Measurements from ENCODE around the gene COPS9. TPM values are rescaled to one million over a fixed set of nuclear protein-coding genes. Genes with fewer than 3 reads are reported as not detected.

The COPS9 gene
- 127 and 132 TPM in 2 replicates for total RNA-seq

DNA sequence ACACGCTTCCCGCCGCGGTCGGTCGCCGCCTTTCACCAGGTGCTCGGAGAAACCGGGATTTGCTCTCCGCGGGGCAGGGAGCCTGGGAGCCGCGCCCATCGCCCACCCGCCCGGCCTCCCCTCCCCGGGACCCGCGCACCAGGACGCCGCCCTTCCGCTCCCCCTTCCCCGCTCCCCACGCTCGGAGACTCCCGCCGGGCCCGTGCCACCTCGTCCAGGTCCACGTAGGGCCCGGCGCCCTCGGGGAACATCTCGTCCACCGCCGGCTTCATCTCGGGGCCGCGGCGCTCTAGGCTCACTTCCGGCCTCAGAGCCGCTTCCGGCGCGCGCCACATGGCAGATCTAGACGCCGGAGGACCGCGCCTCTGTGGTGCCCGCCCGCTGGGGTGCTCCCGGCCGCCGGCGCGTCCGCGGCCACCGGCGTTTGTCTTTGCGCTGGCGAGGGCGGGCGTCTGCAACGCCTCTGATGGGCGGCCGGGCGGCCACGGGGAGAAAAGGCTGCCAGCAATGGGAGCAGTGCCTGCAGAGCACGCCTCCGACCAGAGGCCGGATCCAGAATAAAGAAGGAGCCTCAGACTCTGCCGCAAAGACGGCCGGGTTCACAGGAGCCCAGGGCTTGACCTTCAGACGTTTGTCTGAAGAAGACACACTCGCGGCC lies at the start of gene COPS9:
TSS of gene COPS9 (minus strand) at position 293 of the 658 bp plus-strand sequence. CDS start at position 272, 21 bp downstream.
- Mint-ChIP-seq H3K4me3 (peak within 1 kb of the TSS; percentile 92), H3K27me3 (ENCODE audit: insufficient read depth) (peaks cover 6% of the 10 kb centered on the region), H3K4me1 (ENCODE audit: low read depth) (peaks cover 25% of the 10 kb centered on the region), H3K27ac (peak within 1 kb of the TSS; percentile 84), H3K9me3 (no peaks in the 10 kb centered on the region), H3K36me3 (ENCODE audit: low read depth) (peaks cover 14% of the 10 kb centered on the region)
- intact Hi-C loops (cut with micrococcal nuclease), result loop anchor here (1.0 to 10.0 kb wide), 8 partner anchors 15 to 871 kb away; partner anchors contain the start of genes DUSP28, GPC1, HDAC4 and NDUFA10
- DNase-seq (ENCODE audit: low spot score), result peak; percentile 85

DNA sequence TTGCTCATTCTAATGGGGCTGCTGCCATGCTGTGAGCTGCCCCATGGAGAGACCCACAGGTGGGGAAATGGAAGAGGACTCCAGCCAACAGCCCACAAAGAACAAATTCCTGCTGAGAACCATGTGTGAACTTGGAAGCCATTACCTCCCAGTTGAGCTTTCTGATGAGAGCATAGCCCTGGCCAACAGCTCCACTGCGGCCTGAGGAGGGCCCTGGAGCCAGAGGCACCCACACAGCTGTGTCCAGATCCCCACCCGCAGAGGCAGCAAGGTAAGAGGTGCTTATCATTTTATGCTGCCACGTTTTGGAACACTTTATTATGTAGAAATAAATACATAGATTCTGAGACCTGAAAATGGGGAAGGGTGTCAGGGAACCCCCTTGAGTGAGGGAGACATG lies 48.6 kb upstream of the COPS9 start:
- H3K36me3 Mint-ChIP-seq (ENCODE audit: low read depth), result no peaks in the 10 kb centered on the region
- H3K9me3 Mint-ChIP-seq, result no peaks in the 10 kb centered on the region
- H3K4me1 Mint-ChIP-seq (ENCODE audit: low read depth), result no peaks in the 10 kb centered on the region
- intact Hi-C loops (cut with micrococcal nuclease), result no loop called here
- no peak overlapping the region for H3K4me3 Mint-ChIP-seq
- H3K27me3 Mint-ChIP-seq (ENCODE audit: insufficient read depth), result peaks cover 2% of the 10 kb centered on the region
- DNase-seq (ENCODE audit: low spot score), result no peak
- no peak overlapping the region for H3K27ac Mint-ChIP-seq

DNA sequence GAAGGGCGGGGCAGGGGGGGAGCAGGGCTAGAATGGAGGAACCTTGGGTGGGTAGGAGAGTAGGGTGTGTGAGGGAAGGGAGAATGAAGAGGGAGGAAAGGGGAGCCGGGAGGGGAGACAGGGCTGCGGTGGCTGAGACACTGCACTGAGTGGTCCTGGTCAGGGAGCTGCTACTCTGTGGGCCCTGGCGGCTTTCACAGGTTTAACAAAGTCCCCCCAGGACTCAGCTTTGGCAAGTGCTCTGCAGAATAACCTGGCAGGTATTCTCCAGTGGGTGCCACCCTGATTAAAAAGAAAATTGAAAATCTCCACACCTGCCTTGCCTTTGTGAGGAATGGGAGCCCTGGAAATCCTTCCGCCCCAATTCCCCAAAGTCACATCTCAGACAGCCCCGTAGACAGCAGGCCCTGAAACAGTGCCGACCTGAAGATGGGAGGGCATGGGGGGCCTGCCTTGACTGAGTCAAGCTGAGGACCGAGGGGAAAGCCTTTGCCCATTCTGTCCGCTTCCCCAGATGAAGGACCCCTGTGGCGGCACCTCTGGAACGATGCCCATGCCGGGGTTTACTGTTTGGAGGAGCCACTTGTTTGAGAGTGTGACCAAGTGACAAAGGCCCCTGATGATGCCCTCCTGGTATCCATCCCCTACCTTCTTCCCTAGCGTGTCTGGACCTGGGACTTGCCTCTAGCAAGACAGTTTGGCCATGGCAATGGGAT lies 47.9 kb upstream of the COPS9 start:
- H3K27ac Mint-ChIP-seq, result no peak overlapping the region
- no peak for DNase-seq (ENCODE audit: low spot score)
- no peaks in the 10 kb centered on the region for H3K36me3 Mint-ChIP-seq (ENCODE audit: low read depth)
- H3K4me1 Mint-ChIP-seq (ENCODE audit: low read depth), result no peaks in the 10 kb centered on the region
- no peaks in the 10 kb centered on the region for H3K9me3 Mint-ChIP-seq
- intact Hi-C loops (cut with micrococcal nuclease), result no loop called here
- H3K27me3 Mint-ChIP-seq (ENCODE audit: insufficient read depth), result peaks cover 2% of the 10 kb centered on the region
- H3K4me3 Mint-ChIP-seq, result no peak overlapping the region

DNA sequence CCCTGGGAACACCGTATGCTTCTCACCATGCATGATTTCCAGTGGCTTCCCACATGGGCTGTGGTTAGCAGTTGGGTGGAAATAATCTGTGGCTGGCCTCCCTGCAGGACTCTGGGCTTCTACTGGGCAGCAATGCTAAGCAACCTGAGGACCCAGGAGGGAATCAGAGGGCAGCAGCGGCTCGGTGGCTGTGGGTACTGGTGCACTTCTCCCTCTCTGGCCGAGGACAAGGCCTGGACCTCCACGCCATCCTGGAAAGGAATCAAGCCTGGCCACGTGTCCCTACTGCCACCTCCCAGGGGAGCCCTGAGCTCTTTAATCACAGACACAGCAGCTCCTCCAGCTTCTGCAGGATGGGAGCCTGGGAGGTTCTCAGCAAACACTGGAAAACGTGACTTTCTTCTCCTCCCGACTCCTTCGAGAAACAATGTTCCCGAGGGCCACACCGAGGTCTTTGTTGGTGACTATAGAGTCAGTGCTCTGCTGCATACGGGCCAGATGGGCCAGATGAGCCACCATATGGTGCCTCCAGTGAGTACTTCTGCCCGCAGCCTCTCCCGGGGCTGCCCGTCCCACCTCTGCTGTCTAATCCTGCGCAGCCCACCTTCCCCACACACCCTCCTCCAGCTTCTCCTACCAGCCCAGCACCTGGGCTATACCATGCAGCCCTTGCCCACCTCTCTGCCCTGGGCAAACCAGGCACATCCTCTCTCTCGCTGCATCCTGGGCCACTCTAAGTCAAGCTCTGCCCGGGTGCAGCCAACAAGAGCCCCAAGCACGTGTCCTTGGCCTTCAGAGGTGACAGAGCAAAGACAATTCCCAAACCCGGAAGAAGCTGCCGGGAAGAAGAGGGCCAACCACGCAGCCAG lies 47.1 kb upstream of the COPS9 start:
- Mint-ChIP-seq H3K27ac (no peak overlapping the region), H3K4me3 (no peak overlapping the region), H3K27me3 (ENCODE audit: insufficient read depth) (peaks cover 2% of the 10 kb centered on the region), H3K9me3 (no peaks in the 10 kb centered on the region), H3K36me3 (ENCODE audit: low read depth) (no peaks in the 10 kb centered on the region), H3K4me1 (ENCODE audit: low read depth) (no peaks in the 10 kb centered on the region)
- intact Hi-C loops (cut with micrococcal nuclease), result no loop called here
- DNase-seq (ENCODE audit: low spot score), result no peak

DNA sequence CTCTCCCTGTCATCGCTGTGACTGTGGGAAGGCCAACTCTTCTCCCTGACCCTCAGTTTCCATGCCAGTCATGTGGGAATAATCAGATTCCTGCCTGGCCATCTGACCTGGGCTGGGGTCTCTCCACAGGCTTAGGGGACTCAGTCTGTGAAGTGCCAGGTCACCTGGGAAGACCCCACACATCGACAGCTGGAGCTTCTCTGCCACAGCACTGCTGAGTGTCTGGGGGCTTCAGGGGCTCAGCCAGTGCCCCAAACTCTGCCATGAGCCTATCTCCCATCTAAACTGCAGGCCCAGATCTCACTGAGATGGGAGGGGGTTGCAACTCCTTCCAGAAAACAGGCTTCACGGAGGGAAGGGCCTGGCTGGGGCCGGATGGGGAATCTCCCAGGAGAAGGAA lies 46.4 kb upstream of the COPS9 start:
- Mint-ChIP-seq H3K36me3 (ENCODE audit: low read depth) (no peaks in the 10 kb centered on the region), H3K9me3 (no peaks in the 10 kb centered on the region), H3K4me3 (no peak overlapping the region), H3K4me1 (ENCODE audit: low read depth) (no peaks in the 10 kb centered on the region), H3K27me3 (ENCODE audit: insufficient read depth) (peaks cover 2% of the 10 kb centered on the region), H3K27ac (no peak overlapping the region)
- intact Hi-C loops (cut with micrococcal nuclease), result no loop called here
- no peak for DNase-seq (ENCODE audit: low spot score)

DNA sequence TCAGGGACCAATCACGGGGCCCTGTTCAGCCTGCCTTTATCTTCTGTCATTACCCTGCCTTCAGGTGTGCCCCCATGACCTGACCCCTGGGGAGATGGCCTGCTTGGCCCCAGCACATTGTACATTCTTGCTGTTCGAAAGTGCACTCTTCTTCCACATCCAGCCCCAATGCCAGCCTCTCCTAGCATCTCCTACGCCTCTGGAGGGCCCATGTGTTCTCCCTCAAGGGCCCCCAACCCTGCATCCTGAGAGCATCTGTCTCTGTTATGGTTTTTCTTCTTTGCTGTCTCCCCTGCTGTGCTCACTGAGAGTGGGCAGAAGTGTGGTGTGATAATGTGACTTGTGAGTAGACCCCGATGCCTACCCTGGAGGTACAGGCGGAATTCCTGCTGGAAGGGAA lies 45.9 kb upstream of the COPS9 start:
- no peak overlapping the region for H3K4me3 Mint-ChIP-seq
- no peak overlapping the region for H3K27ac Mint-ChIP-seq
- no peak for DNase-seq (ENCODE audit: low spot score)
- peaks cover 2% of the 10 kb centered on the region for H3K27me3 Mint-ChIP-seq (ENCODE audit: insufficient read depth)
- no peaks in the 10 kb centered on the region for H3K9me3 Mint-ChIP-seq
- no peaks in the 10 kb centered on the region for H3K4me1 Mint-ChIP-seq (ENCODE audit: low read depth)
- H3K36me3 Mint-ChIP-seq (ENCODE audit: low read depth), result no peaks in the 10 kb centered on the region
- intact Hi-C loops (cut with micrococcal nuclease), result no loop called here

DNA sequence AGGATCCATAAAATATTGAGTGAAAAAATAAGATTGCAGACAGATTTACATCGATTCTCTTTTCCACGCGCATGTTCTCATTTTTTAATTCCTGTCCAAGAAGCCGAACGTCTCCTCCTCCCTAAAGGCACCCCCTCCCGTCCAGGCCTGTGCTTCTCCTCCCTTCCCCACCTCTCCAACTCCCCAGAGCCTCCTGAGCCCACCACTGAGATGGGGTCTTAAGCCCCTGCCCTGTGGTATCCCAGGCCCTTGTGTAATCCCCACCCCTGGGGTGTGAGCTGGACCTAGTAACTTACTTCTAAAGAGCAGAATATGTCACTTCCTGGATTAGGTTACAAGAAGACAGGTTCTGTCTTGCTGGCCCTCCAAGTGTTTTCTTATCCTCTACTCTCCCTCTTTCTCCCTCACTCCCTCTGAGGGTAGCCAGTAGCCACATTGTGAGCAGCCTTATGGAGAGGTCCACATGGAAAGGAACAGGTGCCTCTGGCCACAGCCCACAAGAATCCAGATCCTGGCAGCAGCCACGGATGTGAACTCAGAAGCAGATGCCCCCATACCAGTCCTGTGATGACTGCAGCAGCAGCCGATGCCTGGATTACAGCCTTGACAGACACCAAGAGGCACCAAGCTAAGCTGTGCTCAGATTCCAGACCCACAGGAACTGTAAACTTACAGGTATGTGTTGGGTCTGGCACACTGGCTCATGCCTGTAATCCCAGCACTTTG lies 44.0 kb upstream of the COPS9 start:
- Mint-ChIP-seq H3K27ac (no peak overlapping the region), H3K4me1 (ENCODE audit: low read depth) (no peaks in the 10 kb centered on the region), H3K9me3 (no peaks in the 10 kb centered on the region), H3K27me3 (ENCODE audit: insufficient read depth) (peaks cover 8% of the 10 kb centered on the region), H3K36me3 (ENCODE audit: low read depth) (no peaks in the 10 kb centered on the region), H3K4me3 (no peak overlapping the region)
- no peak for DNase-seq (ENCODE audit: low spot score)
- intact Hi-C loops (cut with micrococcal nuclease), result no loop called here

DNA sequence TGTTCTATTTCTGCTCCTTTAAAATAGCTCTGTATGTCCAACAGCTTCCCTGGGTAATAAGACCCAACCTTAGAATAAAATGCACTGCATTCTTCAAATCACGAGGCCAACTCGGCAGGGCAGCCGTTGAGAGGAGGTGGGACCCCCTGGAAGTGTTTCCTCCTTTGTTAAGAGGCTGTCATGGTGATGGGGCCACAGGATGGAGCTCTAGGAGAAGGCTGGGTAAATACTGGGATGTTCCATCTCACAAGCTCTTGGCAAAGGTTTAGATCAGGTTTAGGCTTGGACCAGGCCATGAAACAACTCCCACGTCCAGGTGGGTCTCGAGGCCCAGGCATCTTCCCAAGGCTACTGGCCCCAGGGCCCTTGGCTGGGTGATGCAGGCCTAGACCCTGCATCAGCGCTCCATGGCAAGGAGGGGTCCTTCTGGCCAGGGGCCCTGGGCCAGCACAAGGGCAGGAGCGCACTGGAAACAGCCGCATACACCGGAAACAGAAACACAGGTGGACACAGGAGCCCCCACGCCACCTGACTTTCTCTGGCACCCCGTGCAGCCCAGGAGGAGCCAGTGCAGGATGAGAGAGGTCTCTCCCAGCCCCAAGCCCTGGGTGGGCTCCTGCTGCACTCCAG lies 43.2 kb upstream of the COPS9 start:
- DNase-seq (ENCODE audit: low spot score), result no peak
- no peaks in the 10 kb centered on the region for H3K36me3 Mint-ChIP-seq (ENCODE audit: low read depth)
- H3K27ac Mint-ChIP-seq, result no peak overlapping the region

DNA sequence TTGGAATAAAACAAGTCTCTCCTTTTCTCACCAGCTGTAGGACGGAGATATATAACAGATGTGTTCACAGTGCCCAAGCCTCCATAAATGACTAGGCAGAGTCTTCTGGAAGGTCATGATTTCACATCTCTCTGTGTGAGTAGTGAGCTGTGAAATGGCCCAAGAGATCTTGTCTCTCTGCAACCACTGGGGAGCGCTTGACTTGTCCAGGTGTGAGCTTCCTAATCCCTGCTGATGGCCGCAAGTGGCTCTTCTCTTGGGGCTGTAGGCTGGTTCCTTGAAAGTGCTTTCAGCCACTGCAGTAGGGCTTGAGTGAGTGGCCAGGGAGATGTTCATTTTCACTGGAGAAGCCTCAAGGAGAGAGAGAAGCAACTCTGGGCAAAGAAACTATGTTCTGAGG lies 42.5 kb upstream of the COPS9 start:
- intact Hi-C loops (cut with micrococcal nuclease), result no loop called here
- H3K36me3 Mint-ChIP-seq (ENCODE audit: low read depth), result no peaks in the 10 kb centered on the region
- peaks cover 13% of the 10 kb centered on the region for H3K27me3 Mint-ChIP-seq (ENCODE audit: insufficient read depth)
- H3K9me3 Mint-ChIP-seq, result no peaks in the 10 kb centered on the region
- H3K27ac Mint-ChIP-seq, result no peak overlapping the region
- H3K4me3 Mint-ChIP-seq, result no peak overlapping the region
- DNase-seq (ENCODE audit: low spot score), result no peak
- no peaks in the 10 kb centered on the region for H3K4me1 Mint-ChIP-seq (ENCODE audit: low read depth)

More for the DNA sequence above, 43.2 kb upstream of the COPS9 start:
- peaks cover 10% of the 10 kb centered on the region for H3K27me3 Mint-ChIP-seq (ENCODE audit: insufficient read depth)
- no peaks in the 10 kb centered on the region for H3K4me1 Mint-ChIP-seq (ENCODE audit: low read depth)
- no peaks in the 10 kb centered on the region for H3K9me3 Mint-ChIP-seq
- H3K4me3 Mint-ChIP-seq, result no peak overlapping the region
- intact Hi-C loops (cut with micrococcal nuclease), result no loop called here

DNA sequence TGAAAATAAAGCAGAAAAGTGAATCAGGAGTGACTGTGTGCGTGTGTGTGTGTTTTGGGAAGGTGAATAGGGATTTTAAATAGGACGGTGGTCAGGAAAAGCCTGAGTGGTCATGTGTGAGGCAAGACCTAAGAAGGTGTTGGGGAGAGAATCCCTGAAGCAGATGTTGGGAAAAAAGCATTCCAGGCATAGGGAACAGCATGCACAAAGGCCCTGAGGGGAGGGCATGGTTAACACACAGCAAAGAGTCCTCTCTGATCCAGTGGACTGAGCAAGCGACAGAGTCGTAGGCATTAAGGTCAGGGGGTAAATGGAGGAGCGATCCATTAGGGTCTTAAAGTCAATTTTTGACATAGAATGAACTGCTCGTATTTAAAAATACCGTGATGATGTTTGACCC lies 38.4 kb upstream of the COPS9 start:
- intact Hi-C loops (cut with micrococcal nuclease), result no loop called here
- Mint-ChIP-seq H3K27ac (no peak overlapping the region), H3K9me3 (no peaks in the 10 kb centered on the region)

DNA sequence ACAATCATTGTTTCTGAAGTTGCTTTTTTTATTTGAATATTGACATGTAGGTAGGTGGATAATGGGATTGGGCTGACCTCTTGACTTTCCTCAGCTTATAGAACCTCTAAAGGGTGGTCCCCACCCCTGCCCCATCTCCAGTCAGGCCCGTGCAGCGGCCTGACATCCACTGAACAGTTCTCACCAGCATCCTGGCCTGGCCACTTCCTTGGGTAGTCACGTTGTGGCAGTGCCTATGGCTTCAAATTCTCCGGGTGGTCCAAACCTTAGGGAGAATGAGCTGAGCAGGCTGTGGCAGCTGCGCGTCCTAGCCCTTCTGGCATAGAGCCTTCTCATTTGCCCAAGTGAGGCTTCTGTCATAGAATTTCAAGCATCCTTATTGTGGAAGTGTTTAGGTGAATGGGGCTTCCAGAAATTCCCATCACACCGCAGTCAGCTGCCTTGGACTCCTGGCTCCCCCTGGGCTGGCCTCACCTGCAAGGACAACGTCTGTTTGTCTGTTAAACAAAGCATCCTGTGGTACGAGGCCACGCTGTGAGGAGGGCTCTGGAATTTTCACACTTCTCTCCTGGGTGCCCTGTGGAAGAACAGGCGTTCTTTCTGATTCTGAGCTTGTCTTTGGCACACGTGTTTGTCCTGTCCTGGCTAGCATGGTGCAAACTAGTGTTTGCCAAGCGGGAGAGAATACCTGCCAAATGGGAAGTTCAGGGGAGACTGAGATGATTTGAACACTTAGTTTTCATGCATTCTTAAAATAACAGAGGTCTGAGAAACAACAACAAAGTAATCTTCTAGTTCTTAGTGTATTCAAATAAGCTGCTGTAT lies 36.2 kb upstream of the COPS9 start:
- no peak overlapping the region for H3K27ac Mint-ChIP-seq
- no peaks in the 10 kb centered on the region for H3K4me1 Mint-ChIP-seq (ENCODE audit: low read depth)
- intact Hi-C loops (cut with micrococcal nuclease), result no loop called here
- H3K27me3 Mint-ChIP-seq (ENCODE audit: insufficient read depth), result peaks cover 14% of the 10 kb centered on the region
- DNase-seq (ENCODE audit: low spot score), result no peak
- no peak overlapping the region for H3K4me3 Mint-ChIP-seq
- H3K36me3 Mint-ChIP-seq (ENCODE audit: low read depth), result no peaks in the 10 kb centered on the region
- no peaks in the 10 kb centered on the region for H3K9me3 Mint-ChIP-seq

More for the DNA sequence above, 38.4 kb upstream of the COPS9 start:
- Mint-ChIP-seq H3K4me3 (no peak overlapping the region), H3K36me3 (ENCODE audit: low read depth) (no peaks in the 10 kb centered on the region), H3K4me1 (ENCODE audit: low read depth) (no peaks in the 10 kb centered on the region), H3K27me3 (ENCODE audit: insufficient read depth) (peaks cover 14% of the 10 kb centered on the region)
- DNase-seq (ENCODE audit: low spot score), result no peak
